ENCODE data around the gene KCNJ16. TPM values are rescaled to one million over a fixed set of nuclear protein-coding genes. Genes with fewer than 3 reads are reported as not detected.

The KCNJ16 gene
- total RNA-seq, 2 experiments from 2014 or later = not detected

DNA sequence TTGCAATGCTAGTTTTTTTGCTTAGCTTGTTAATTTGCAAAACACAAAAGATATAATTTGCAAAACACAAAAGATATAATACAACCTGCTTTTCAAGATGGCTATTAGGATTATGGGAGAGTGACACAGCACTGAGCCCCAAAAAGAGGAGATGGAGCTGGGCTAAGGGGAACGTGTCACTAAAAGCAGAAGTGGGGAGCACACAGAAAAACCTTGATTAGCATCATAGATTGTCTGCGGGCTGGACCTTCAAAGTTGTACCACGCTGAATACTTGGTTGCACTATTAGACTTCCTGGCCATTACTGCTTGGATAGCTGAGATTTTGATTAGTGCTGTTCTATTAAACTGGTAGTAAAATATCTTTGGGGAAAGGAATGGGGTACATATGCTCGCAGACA is 36.2 kb downstream of the KCNJ16 start:
- Histone ChIP-seq H3K27ac (ENCODE audit: low read depth in 1 of 2, low read length in 2 of 2) (no peak overlapping the region), H3K4me3 (ENCODE audit: low read length) (no peak overlapping the region), H3K4me1 (ENCODE audit: insufficient read depth, low read length) (no peaks in the 10 kb centered on the region), H3K36me3 (ENCODE audit: insufficient read depth, low read length) (no peaks in the 10 kb centered on the region), H3K27me3 (ENCODE audit: control insufficient read depth in 1 of 2, insufficient read depth in 2 of 2, low read length in 2 of 2) (no peaks in the 10 kb centered on the region), H3K9me3 (ENCODE audit: control insufficient read depth in 1 of 2, insufficient read depth in 1 of 2, low read length in 2 of 2) (no peaks in the 10 kb centered on the region)
- TF ChIP-seq, protein P1, sequence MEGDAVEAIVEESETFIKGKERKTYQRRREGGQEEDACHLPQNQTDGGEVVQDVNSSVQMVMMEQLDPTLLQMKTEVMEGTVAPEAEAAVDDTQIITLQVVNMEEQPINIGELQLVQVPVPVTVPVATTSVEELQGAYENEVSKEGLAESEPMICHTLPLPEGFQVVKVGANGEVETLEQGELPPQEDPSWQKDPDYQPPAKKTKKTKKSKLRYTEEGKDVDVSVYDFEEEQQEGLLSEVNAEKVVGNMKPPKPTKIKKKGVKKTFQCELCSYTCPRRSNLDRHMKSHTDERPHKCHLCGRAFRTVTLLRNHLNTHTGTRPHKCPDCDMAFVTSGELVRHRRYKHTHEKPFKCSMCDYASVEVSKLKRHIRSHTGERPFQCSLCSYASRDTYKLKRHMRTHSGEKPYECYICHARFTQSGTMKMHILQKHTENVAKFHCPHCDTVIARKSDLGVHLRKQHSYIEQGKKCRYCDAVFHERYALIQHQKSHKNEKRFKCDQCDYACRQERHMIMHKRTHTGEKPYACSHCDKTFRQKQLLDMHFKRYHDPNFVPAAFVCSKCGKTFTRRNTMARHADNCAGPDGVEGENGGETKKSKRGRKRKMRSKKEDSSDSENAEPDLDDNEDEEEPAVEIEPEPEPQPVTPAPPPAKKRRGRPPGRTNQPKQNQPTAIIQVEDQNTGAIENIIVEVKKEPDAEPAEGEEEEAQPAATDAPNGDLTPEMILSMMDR (IDR thresholded peaks at IDR 0.05) = no peak
- Mint-ChIP-seq H3K27me3 (peaks cover 14% of the 10 kb centered on the region), H3K4me1 (ENCODE audit: low read depth) (no peaks in the 10 kb centered on the region), H3K9me3 (no peaks in the 10 kb centered on the region), H3K4me3 (no peak overlapping the region), H3K36me3 (ENCODE audit: low read depth) (no peaks in the 10 kb centered on the region), H3K27ac (no peak overlapping the region)
- ChIA-PET CTCF (no interaction called here), POLR2A (no interaction called here)
- DNase-seq (no peak), ATAC-seq (ENCODE audit: poor library complexity) (no peak)
- intact Hi-C loops (cut with DNase I, micrococcal nuclease) = no loop called here

GRCh38 chr17:70114405-70114804 is 39.4 kb downstream of the KCNJ16 start:
- TF ChIP-seq, protein P1 (IDR thresholded peaks at IDR 0.05) = no peak
- CTCF ChIA-PET = no interaction called here
- no peaks in the 10 kb centered on the region for H3K36me3 ChIP-seq (ENCODE audit: insufficient read depth, low read length)
- H3K9me3 Mint-ChIP-seq = no peaks in the 10 kb centered on the region
- POLR2A ChIA-PET = no interaction called here
- DNase-seq (no peak), ATAC-seq (ENCODE audit: poor library complexity) (no peak)
- no peaks in the 10 kb centered on the region for H3K4me1 ChIP-seq (ENCODE audit: insufficient read depth, low read length)
- no peaks in the 10 kb centered on the region for H3K36me3 Mint-ChIP-seq (ENCODE audit: low read depth)
- peaks cover 0 to 3% of the 10 kb centered on the region in 2 experiments for H3K9me3 ChIP-seq (ENCODE audit: control insufficient read depth in 1 of 2, insufficient read depth in 1 of 2, low read length in 2 of 2)
- H3K4me3 ChIP-seq (ENCODE audit: low read length) = no peak overlapping the region
- no peaks in the 10 kb centered on the region for H3K4me1 Mint-ChIP-seq (ENCODE audit: low read depth)
- H3K27ac ChIP-seq (ENCODE audit: low read depth in 1 of 2, low read length in 2 of 2) = no peak overlapping the region
- intact Hi-C loops (cut with DNase I, micrococcal nuclease) = no loop called here
- H3K27me3 ChIP-seq (ENCODE audit: control insufficient read depth in 1 of 2, insufficient read depth in 2 of 2, low read length in 2 of 2) = no peaks in the 10 kb centered on the region
- H3K27me3 Mint-ChIP-seq = peaks cover 14% of the 10 kb centered on the region
- no peak overlapping the region for H3K4me3 Mint-ChIP-seq
- no peak overlapping the region for H3K27ac Mint-ChIP-seq

DNA sequence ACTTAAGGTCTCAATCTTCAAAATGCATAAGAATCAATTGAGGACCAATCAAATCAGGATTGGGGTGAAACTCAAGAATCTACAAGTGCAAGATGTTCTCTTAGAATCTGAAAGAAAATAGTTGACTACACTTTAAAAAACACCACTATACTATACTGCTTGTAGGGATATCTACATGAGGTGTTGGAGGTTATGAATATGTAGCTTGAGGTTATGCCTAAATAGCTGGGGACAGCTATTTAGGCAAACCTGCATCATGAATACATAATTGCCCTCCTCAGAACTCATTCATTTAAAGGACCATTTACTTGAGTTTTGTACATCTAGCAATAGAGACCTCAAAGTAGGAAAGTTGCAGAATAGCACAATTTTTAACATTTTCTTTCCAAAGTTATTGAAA is 40.1 kb downstream of the KCNJ16 start:
- Histone ChIP-seq H3K4me3 (ENCODE audit: low read length) (no peak overlapping the region), H3K4me1 (ENCODE audit: insufficient read depth, low read length) (no peaks in the 10 kb centered on the region), H3K9me3 (ENCODE audit: control insufficient read depth in 1 of 2, insufficient read depth in 1 of 2, low read length in 2 of 2) (peaks cover 0 to 6% of the 10 kb centered on the region in 2 experiments), H3K27ac (ENCODE audit: low read depth in 1 of 2, low read length in 2 of 2) (no peak overlapping the region), H3K27me3 (ENCODE audit: control insufficient read depth in 1 of 2, insufficient read depth in 2 of 2, low read length in 2 of 2) (no peaks in the 10 kb centered on the region), H3K36me3 (ENCODE audit: insufficient read depth, low read length) (no peaks in the 10 kb centered on the region)
- DNase-seq (no peak), ATAC-seq (ENCODE audit: poor library complexity) (no peak)
- TF ChIP-seq, protein P1 (IDR thresholded peaks at IDR 0.05) = no peak
- CTCF ChIA-PET = no interaction called here
- Mint-ChIP-seq H3K9me3 (peaks cover under 1% of the 10 kb centered on the region), H3K4me1 (ENCODE audit: low read depth) (no peaks in the 10 kb centered on the region), H3K27ac (no peak overlapping the region), H3K36me3 (ENCODE audit: low read depth) (no peaks in the 10 kb centered on the region), H3K4me3 (no peak overlapping the region), H3K27me3 (peaks cover 14% of the 10 kb centered on the region)
- intact Hi-C loops (cut with DNase I, micrococcal nuclease) = no loop called here
- POLR2A ChIA-PET = no interaction called here

Measured in CD4-positive, alpha-beta T cell (primary cell).